Smooth muscle cell (in vitro differentiated cells): ENCODE measurements around the gene SLC4A4. TPM values are rescaled to one million over a fixed set of nuclear protein-coding genes. Genes with fewer than 3 reads are reported as not detected.

ENCODE experiments used
- DNase-seq: peaks from one replicate; lab custom pipeline; 2025; ENCODE audit not compliant: unreplicated experiment; lab: John Stamatoyannopoulos, UW
- H2AFZ ChIP-seq: fragments of 200-600 bp; sonication (generic); 2 replicates; pipeline ENCODE4 v1.6.0; 2016; ENCODE audit warnings: antibody characterized with exemption, low read depth, mild to moderate bottlenecking
- H3F3A ChIP-seq: fragments of 200-600 bp; sonication (generic); 2 replicates; pipeline ENCODE4 v1.6.0; 2017; ENCODE audit warnings: antibody characterized with exemption, low read depth
- H3K27ac ChIP-seq: fragments of 200-600 bp; sonication (generic); 2 replicates; pipeline ENCODE4 v1.5.1; 2016; ENCODE audit warnings: low read depth, mild to moderate bottlenecking
- H3K27me3 ChIP-seq: fragments of 200-600 bp; sonication (generic); 2 replicates; pipeline ENCODE4 v1.6.1; 2016; ENCODE audit warnings: low read depth, mild to moderate bottlenecking
- H3K36me3 ChIP-seq: fragments of 200-600 bp; sonication (generic); 2 replicates; pipeline ENCODE4 v1.5.1; 2016; ENCODE audit warnings: low read depth
- H3K4me1 ChIP-seq: fragments of 200-600 bp; sonication (generic); 2 replicates; pipeline ENCODE4 v1.5.1; 2016; ENCODE audit warnings: low read depth
- H3K4me2 ChIP-seq: fragments of 200-600 bp; sonication (generic); 2 replicates; pipeline ENCODE4 v1.6.0; 2016; ENCODE audit warnings: mild to moderate bottlenecking
- H3K4me3 ChIP-seq: fragments of 200-600 bp; sonication (generic); 2 replicates; pipeline ENCODE4 v1.5.1; 2016; ENCODE audit warnings: mild to moderate bottlenecking
- H3K79me2 ChIP-seq: fragments of 200-600 bp; sonication (generic); 2 replicates; pipeline ENCODE4 v1.6.0; 2016; ENCODE audit warnings: low read depth, mild to moderate bottlenecking
- H3K9ac ChIP-seq: fragments of 200-600 bp; sonication (generic); 2 replicates; pipeline ENCODE4 v1.6.0; 2016; ENCODE audit warnings: low read depth
- H3K9me3 ChIP-seq: fragments of 200-600 bp; sonication (generic); replicated peaks from 2 replicates; pipeline ENCODE4 v1.5.1; 2016; ENCODE audit warnings: low read depth
- H4K20me1 ChIP-seq: fragments of 200-600 bp; sonication (generic); 2 replicates; pipeline ENCODE4 v1.6.0; 2016; ENCODE audit warnings: low read depth
- CTCF ChIP-seq: fragments of 200-600 bp; sonication (generic); IDR thresholded peaks from 2 replicates; pipeline ENCODE4 v1.5.1; 2017; ENCODE audit warnings: borderline replicate concordance, mild to moderate bottlenecking, antibody characterized with exemption; ENCODE audit not compliant: insufficient read depth, poor library complexity, severe bottlenecking
- WGBS: methylation state at CpG from one replicate; pipeline ENCODE4 v1.1.7; 2016; ENCODE audit warnings: low lambda C conversion rate; 5-methylcytosine and 5-hydroxymethylcytosine counted together
- polyA plus RNA-seq: library from polyadenylated mRNA; unstranded; fragments of >200 nt; fragmentation: Nextera tagmentation; extraction: Ambion mirVana; gene quantifications from 2 replicates; pipeline ENCODE4 v1.2.1, GENCODE V29; 2016
- total RNA-seq: library from RNA; depleted of rRNA; stranded (reverse); fragments of >200 nt; gene quantifications from 2 replicates; pipeline ENCODE4 v1.2.3, GENCODE V29; 2014

SLC4A4 gene
- total and polyA plus RNA-seq, 2 experiments from 2014 or later = 1.2 to 4.1 TPM

- Histone ChIP-seq H3K79me2 (no peaks in the 10 kb centered on the region), H3K9me3 (no peaks in the 10 kb centered on the region), H3K27ac (no peak overlapping the region), H3K4me1 (no peaks in the 10 kb centered on the region), H2AFZ (no peak overlapping the region), H4K20me1 (no peaks in the 10 kb centered on the region), H3K4me3 (no peak overlapping the region), H3K27me3 (no peaks in the 10 kb centered on the region), H3K36me3 (no peaks in the 10 kb centered on the region), H3K4me2 (no peak overlapping the region), H3F3A (no peaks in the 10 kb centered on the region), H3K9ac (no peak overlapping the region)
- no peak for DNase-seq
- WGBS = 87% methylated on average over 5 of the region's 5 CpGs
- TF ChIP-seq CTCF = no peak
Measured at GRCh38 chr4:71293705-71294104, 45.1 kb upstream of the SLC4A4 start.

GRCh38 chr4:71294301-71294700, 44.5 kb upstream of the SLC4A4 start:
- Histone ChIP-seq H3K4me3 (no peak overlapping the region), H3K27me3 (no peaks in the 10 kb centered on the region), H4K20me1 (no peaks in the 10 kb centered on the region), H3K9ac (no peak overlapping the region), H3K79me2 (no peaks in the 10 kb centered on the region), H3K4me2 (no peak overlapping the region), H3K9me3 (no peaks in the 10 kb centered on the region), H3F3A (no peaks in the 10 kb centered on the region), H3K27ac (no peak overlapping the region), H2AFZ (no peak overlapping the region), H3K36me3 (no peaks in the 10 kb centered on the region), H3K4me1 (no peaks in the 10 kb centered on the region)
- TF ChIP-seq CTCF = no peak
- DNase-seq = no peak
- WGBS = 36% methylated on average over 3 of the region's 3 CpGs

GRCh38 chr4:71296945-71297344, 41.9 kb upstream of the SLC4A4 start:
- no peaks in the 10 kb centered on the region for H3K79me2 ChIP-seq
- H3F3A ChIP-seq = no peaks in the 10 kb centered on the region
- H3K4me1 ChIP-seq = no peaks in the 10 kb centered on the region
- no peak overlapping the region for H3K4me2 ChIP-seq
- no peaks in the 10 kb centered on the region for H4K20me1 ChIP-seq
- 90% methylated on average over 1 of the region's 1 CpG for WGBS
- no peak overlapping the region for H3K9ac ChIP-seq
- H3K27ac ChIP-seq = no peak overlapping the region
- H3K27me3 ChIP-seq = no peaks in the 10 kb centered on the region
- no peak for TF ChIP-seq CTCF
- DNase-seq = no peak
- H2AFZ ChIP-seq = no peak overlapping the region
- no peak overlapping the region for H3K4me3 ChIP-seq
- no peaks in the 10 kb centered on the region for H3K9me3 ChIP-seq
- H3K36me3 ChIP-seq = no peaks in the 10 kb centered on the region

- H3F3A ChIP-seq = no peaks in the 10 kb centered on the region
- H3K79me2 ChIP-seq = no peaks in the 10 kb centered on the region
- H3K27me3 ChIP-seq = no peaks in the 10 kb centered on the region
- H3K27ac ChIP-seq = no peak overlapping the region
- H4K20me1 ChIP-seq = no peaks in the 10 kb centered on the region
- no peak overlapping the region for H2AFZ ChIP-seq
- H3K9ac ChIP-seq = no peak overlapping the region
- no peak overlapping the region for H3K4me2 ChIP-seq
- 77% methylated on average over 8 of the region's 8 CpGs for WGBS
- H3K4me1 ChIP-seq = no peaks in the 10 kb centered on the region
- TF ChIP-seq CTCF = no peak
- no peaks in the 10 kb centered on the region for H3K36me3 ChIP-seq
- no peak for DNase-seq
- H3K4me3 ChIP-seq = no peak overlapping the region
- H3K9me3 ChIP-seq = no peaks in the 10 kb centered on the region
Measured at GRCh38 chr4:71300362-71300761, 38.5 kb upstream of the SLC4A4 start.
